K562 (cell line): ENCODE results near the gene YES1. TPM values are rescaled to one million over a fixed set of nuclear protein-coding genes. Genes with fewer than 3 reads are reported as not detected.
A peak's percentile ranks its signal among the peaks of the same experiment; 100 is the strongest.

Source experiments
- CBFB ChIP-seq: sonication (generic); formaldehyde crosslinking; IDR thresholded peaks from 2 replicates; pipeline ENCODE4 v1.4.0; 2020; ENCODE audit warnings: mild to moderate bottlenecking, missing genetic modification reagents
- CC2D1A ChIP-seq: fragments of 450-650 bp; IDR thresholded peaks from 2 replicates; pipeline ENCODE4 v1.6.1; 2017; ENCODE audit warnings: mild to moderate bottlenecking
- CCNT2 ChIP-seq: IDR thresholded peaks from 2 replicates; pipeline ENCODE4 v1.6.1; 2011; ENCODE audit warnings: borderline replicate concordance, low read depth, mild to moderate bottlenecking, moderate library complexity, mixed read lengths, low read length; ENCODE audit not compliant: insufficient read length; ENCODE audit errors: extremely low read depth
- MTA2 ChIP-seq: fragments of 450-650 bp; IDR thresholded peaks from 2 replicates; pipeline ENCODE4 v1.6.1; 2016; ENCODE audit warnings: low read depth
- NFXL1 ChIP-seq: fragments of 450-650 bp; formaldehyde crosslinking; IDR thresholded peaks from 2 replicates; pipeline ENCODE4 v1.4.0; 2021; ENCODE audit warnings: mild to moderate bottlenecking
- NONO ChIP-seq, 2 experiments: fragments of 200-400 bp in 1 of 2; fragments of 450-650 bp in 1 of 2; formaldehyde crosslinking in 1 of 2; IDR thresholded peaks; 2 replicates each; pipeline ENCODE4 v1.6.1; 2017; ENCODE audit warnings: low read depth in 2 of 2, mild to moderate bottlenecking in 2 of 2, moderate library complexity in 2 of 2, low read length in 1 of 2
- NUFIP1 ChIP-seq: fragments of 450-650 bp; IDR thresholded peaks from 2 replicates; pipeline ENCODE4 v1.6.1; 2018; ENCODE audit not compliant: partially characterized antibody
- PCBP1 ChIP-seq: fragments of 200-400 bp; formaldehyde crosslinking; IDR thresholded peaks from 2 replicates; pipeline ENCODE4 v1.6.1; 2018; ENCODE audit warnings: mild to moderate bottlenecking, low read depth, low read length; ENCODE audit not compliant: poor library complexity, severe bottlenecking
- PURB ChIP-seq: sonication (generic); formaldehyde crosslinking; IDR thresholded peaks from 2 replicates; pipeline ENCODE4 v1.9.0; 2021; ENCODE audit warnings: low read depth, mild to moderate bottlenecking, missing genetic modification reagents
- RBFOX2 ChIP-seq: fragments of 200-400 bp; formaldehyde crosslinking; IDR thresholded peaks from 2 replicates; pipeline ENCODE4 v1.6.1; 2017; ENCODE audit warnings: low read depth, mild to moderate bottlenecking, low read length, moderate library complexity
- SMAD2 ChIP-seq: fragments of 150-350 bp; IDR thresholded peaks from 2 replicates; pipeline ENCODE4 v1.6.1; 2014; ENCODE audit warnings: low read depth, mild to moderate bottlenecking, low read length
- STAG1 ChIP-seq: sonication (generic); formaldehyde crosslinking; IDR thresholded peaks from 2 replicates; pipeline ENCODE4 v1.5.0; 2020; ENCODE audit warnings: missing genetic modification reagents, borderline replicate concordance
- TEAD4 ChIP-seq, 2 experiments: sonication (generic) in 1 of 2; formaldehyde crosslinking in 1 of 2; IDR thresholded peaks; 2 replicates each; pipeline versions ENCODE4 v1.6.1 to v1.8.0; 2012 to 2022; ENCODE audit warnings: borderline replicate concordance in 1 of 2, inconsistent platforms in 1 of 2, low read length in 1 of 2, mild to moderate bottlenecking in 1 of 2, missing genetic modification reagents in 1 of 2
- TFAM ChIP-seq: fragments of 250-450 bp; sonication (Bioruptor Pico); conservative IDR thresholded peaks from 2 replicates; pipeline ENCODE4 v1.5.0; 2021; ENCODE audit warnings: mild to moderate bottlenecking, moderate library complexity
- polyA plus RNA-seq, 8 experiments: library from polyadenylated mRNA; depleted of rRNA in 4 of 8; stranded (reverse) in 5 of 8; unstranded in 3 of 8; fragments of >200 nt; fragmentation: Nextera tagmentation in 2 of 8; fragmentation: Illumina TruSeq in 1 of 8; extraction: Ambion mirVana in 2 of 8; extraction: Trizol in 1 of 8; gene quantifications; 2 replicates each; pipeline versions ENCODE4 v1.2.1 to v1.2.3, GENCODE V29; 2011 to 2014; ENCODE audit warnings: inconsistent platforms in 1 of 8, missing spikeins in 1 of 8
- total RNA-seq, 7 experiments: library from RNA; depleted of rRNA in 6 of 7; stranded (reverse); fragments of >200 nt in 6 of 7; fragmentation: Illumina TruSeq in 2 of 7; extraction: Trizol in 2 of 7; gene quantifications; 2 replicates each; pipeline versions ENCODE4 v1.2.1 to v1.2.3, GENCODE V29; 2011 to 2021; ENCODE audit warnings: low replicate concordance in 1 of 7
- TF ChIP-seq, protein P1 (sequence below): fragments of 450-650 bp; IDR thresholded peaks from 2 replicates; pipeline ENCODE4 v1.6.1; 2016; ENCODE audit warnings: mild to moderate bottlenecking
- TF ChIP-seq, protein P2 (sequence below): fragments of 450-650 bp; conservative IDR thresholded peaks from 2 replicates; pipeline ENCODE4 v1.6.1; 2016; ENCODE audit warnings: missing genetic modification characterization, low read depth, mild to moderate bottlenecking, missing compliant biosample characterization, moderate library complexity
- TF ChIP-seq, protein P3 (sequence below), 2 experiments: fragments of 450-650 bp in 1 of 2; sonication (generic) in 1 of 2; formaldehyde crosslinking; conservative IDR thresholded peaks; 2 replicates each; pipeline versions ENCODE4 v1.4.0 to v1.8.1; 2020 to 2022; ENCODE audit warnings: mild to moderate bottlenecking in 1 of 2, missing genetic modification reagents in 1 of 2
- TF ChIP-seq, protein P4 (sequence below): sonication (generic); formaldehyde crosslinking; IDR thresholded peaks from 2 replicates; pipeline ENCODE4 v1.8.0; 2022; ENCODE audit warnings: mild to moderate bottlenecking, missing genetic modification reagents
- TF ChIP-seq, protein P5 (sequence below), 2 experiments: fragments of 250-450 bp in 1 of 2; fragments of 450-650 bp in 1 of 2; sonication (Bioruptor Pico) in 1 of 2; IDR thresholded peaks; 2 replicates each; pipeline versions ENCODE4 v1.6.1 to v1.8.0; 2016 to 2021; ENCODE audit warnings: mild to moderate bottlenecking in 2 of 2, moderate library complexity in 2 of 2, missing compliant biosample characterization in 1 of 2, missing genetic modification characterization in 1 of 2

Gene YES1
- total and polyA plus RNA-seq, 9 of the 15 experiments (the other 6 are each of a cell fraction or from before 2014, with no cell fraction given) = 37.2 to 115 (median 77.7) TPM

DNA sequence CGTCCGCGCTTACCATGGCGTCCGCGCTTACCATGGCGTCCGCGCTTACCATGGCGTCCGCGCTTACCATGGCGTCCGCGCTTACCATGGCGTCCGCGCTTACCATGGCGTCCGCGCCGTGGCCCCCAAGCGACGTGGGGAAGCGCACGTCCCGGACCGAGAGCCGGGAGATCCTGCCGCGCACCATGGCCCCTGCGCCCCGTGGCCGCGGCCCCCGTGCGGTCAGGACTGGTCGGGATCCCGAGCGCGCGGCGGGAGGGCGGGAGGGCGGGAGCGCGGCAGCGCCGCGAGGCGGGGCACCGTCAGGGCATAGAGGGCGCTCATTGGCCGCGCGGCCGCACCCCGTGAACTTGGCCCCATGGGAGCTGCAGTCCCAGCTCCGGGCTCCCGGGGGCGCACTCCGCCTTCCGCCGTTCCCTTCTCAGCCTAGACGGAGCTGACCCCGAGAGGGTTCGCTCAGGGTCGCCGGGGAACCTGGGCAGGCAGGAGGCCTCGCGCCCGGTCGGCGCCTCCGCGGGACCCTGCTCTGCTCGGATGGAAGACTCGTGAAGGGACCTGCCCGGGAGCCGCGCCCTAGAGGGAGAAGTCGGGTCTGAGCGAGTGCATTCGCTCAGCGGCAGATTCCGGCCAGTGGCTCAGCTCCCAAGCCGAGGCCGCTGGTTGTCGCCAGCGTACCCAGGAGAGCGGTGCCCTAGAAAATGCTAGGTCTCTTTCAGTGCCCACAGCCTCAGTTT is 99.5 kb downstream of the YES1 start, which contains the start of gene ENOSF1 (continued):
- TF ChIP-seq, protein P1, sequence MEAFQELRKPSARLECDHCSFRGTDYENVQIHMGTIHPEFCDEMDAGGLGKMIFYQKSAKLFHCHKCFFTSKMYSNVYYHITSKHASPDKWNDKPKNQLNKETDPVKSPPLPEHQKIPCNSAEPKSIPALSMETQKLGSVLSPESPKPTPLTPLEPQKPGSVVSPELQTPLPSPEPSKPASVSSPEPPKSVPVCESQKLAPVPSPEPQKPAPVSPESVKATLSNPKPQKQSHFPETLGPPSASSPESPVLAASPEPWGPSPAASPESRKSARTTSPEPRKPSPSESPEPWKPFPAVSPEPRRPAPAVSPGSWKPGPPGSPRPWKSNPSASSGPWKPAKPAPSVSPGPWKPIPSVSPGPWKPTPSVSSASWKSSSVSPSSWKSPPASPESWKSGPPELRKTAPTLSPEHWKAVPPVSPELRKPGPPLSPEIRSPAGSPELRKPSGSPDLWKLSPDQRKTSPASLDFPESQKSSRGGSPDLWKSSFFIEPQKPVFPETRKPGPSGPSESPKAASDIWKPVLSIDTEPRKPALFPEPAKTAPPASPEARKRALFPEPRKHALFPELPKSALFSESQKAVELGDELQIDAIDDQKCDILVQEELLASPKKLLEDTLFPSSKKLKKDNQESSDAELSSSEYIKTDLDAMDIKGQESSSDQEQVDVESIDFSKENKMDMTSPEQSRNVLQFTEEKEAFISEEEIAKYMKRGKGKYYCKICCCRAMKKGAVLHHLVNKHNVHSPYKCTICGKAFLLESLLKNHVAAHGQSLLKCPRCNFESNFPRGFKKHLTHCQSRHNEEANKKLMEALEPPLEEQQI = peak; percentile 98
- TF ChIP-seq, protein P2, sequence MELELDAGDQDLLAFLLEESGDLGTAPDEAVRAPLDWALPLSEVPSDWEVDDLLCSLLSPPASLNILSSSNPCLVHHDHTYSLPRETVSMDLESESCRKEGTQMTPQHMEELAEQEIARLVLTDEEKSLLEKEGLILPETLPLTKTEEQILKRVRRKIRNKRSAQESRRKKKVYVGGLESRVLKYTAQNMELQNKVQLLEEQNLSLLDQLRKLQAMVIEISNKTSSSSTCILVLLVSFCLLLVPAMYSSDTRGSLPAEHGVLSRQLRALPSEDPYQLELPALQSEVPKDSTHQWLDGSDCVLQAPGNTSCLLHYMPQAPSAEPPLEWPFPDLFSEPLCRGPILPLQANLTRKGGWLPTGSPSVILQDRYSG (tag) = no peak
- peak; percentile 80; the same call in 1 of the 2 replicates for TF ChIP-seq CBFB (CRISPR knock-in tag)
- peak; percentile 20 for TF ChIP-seq CCNT2
- TF ChIP-seq MTA2 = no peak
- TF ChIP-seq TEAD4 (IDR thresholded peaks at IDR 0.05; ENCODE audit: low read length) = no peak
- peak; percentile 77; the same call in 1 of the 2 replicates for TF ChIP-seq TEAD4 (CRISPR knock-in tag; IDR thresholded peaks at IDR 0.05; ENCODE audit: borderline replicate concordance)
- TF ChIP-seq PURB (CRISPR knock-in tag) = no peak
- TF ChIP-seq, protein P3, sequence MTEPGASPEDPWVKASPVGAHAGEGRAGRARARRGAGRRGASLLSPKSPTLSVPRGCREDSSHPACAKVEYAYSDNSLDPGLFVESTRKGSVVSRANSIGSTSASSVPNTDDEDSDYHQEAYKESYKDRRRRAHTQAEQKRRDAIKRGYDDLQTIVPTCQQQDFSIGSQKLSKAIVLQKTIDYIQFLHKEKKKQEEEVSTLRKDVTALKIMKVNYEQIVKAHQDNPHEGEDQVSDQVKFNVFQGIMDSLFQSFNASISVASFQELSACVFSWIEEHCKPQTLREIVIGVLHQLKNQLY (CRISPR knock-in tag; conservative IDR thresholded peaks at IDR 0.05) = no peak
- TF ChIP-seq PCBP1 = peak; percentile 48
- TF ChIP-seq RBFOX2 = peak; percentile 95
- no peak for TF ChIP-seq SMAD2
- TF ChIP-seq, protein P4, sequence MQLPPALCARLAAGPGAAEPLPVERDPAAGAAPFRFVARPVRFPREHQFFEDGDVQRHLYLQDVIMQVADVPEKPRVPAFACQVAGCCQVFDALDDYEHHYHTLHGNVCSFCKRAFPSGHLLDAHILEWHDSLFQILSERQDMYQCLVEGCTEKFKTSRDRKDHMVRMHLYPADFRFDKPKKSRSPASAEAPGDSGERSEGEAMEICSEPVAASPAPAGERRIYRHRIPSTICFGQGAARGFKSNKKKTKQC (CRISPR knock-in tag) = peak; percentile 98
- TF ChIP-seq NUFIP1 = no peak
- no peak for TF ChIP-seq NFXL1 (CRISPR knock-in tag)
- TF ChIP-seq NONO (IDR thresholded peaks at IDR 0.05; ENCODE audit: low read depth in 2 of 2, low read length in 1 of 2) = peak in 1 of 2 experiments; percentile 76; a peak in 2 of 4 replicates
- no peak for TF ChIP-seq TFAM (CRISPR knock-in tag)
- TF ChIP-seq STAG1 = 0 out of 2 replicates have a peak, but pooled peaks have one; percentile 37
- TF ChIP-seq CC2D1A = peak; percentile 98
- TF ChIP-seq, protein P5, sequence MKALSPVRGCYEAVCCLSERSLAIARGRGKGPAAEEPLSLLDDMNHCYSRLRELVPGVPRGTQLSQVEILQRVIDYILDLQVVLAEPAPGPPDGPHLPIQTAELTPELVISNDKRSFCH (CRISPR knock-in tag; IDR thresholded peaks at IDR 0.05) = no peak
- TF ChIP-seq, protein P5 (tag; IDR thresholded peaks at IDR 0.05) = peak; percentile 44; the same call in 1 of the 2 replicates
